GM12878 (cell line): ENCODE data around the gene METTL1. TPM values are rescaled to one million over a fixed set of nuclear protein-coding genes. Genes with fewer than 3 reads are reported as not detected.

Experiments
- BACH1 ChIP-seq: fragments of 450-650 bp; IDR thresholded peaks from 2 replicates; pipeline ENCODE4 v1.6.1; 2017; ENCODE audit warnings: mild to moderate bottlenecking, borderline replicate concordance
- CBX3 ChIP-seq: fragments of 200-600 bp; sonication (generic); IDR thresholded peaks from 2 replicates; pipeline ENCODE4 v1.6.1; 2016; ENCODE audit warnings: low read depth, borderline replicate concordance
- CBX5 ChIP-seq: sonication (generic); IDR thresholded peaks from 2 replicates; pipeline ENCODE4 v1.6.1; 2016; ENCODE audit warnings: low read depth, moderate library complexity, mild to moderate bottlenecking, inconsistent platforms
- CHD1 ChIP-seq: IDR thresholded peaks from 2 replicates; pipeline ENCODE4 v1.6.1; 2012; ENCODE audit warnings: low read depth, low read length, improper control_type of control experiment
- IKZF2 ChIP-seq, 2 experiments: fragments of 450-650 bp; IDR thresholded peaks; 2 replicates each; pipeline ENCODE4 v1.6.1; 2017; ENCODE audit warnings: mild to moderate bottlenecking in 2 of 2, moderate library complexity in 2 of 2
- NR2F1 ChIP-seq: fragments of 450-650 bp; conservative IDR thresholded peaks from 2 replicates; pipeline ENCODE4 v1.6.1; 2017; ENCODE audit warnings: mild to moderate bottlenecking
- RB1 ChIP-seq: fragments of 450-650 bp; formaldehyde crosslinking; IDR thresholded peaks from 2 replicates; pipeline ENCODE4 v1.6.1; 2017; ENCODE audit warnings: mild to moderate bottlenecking, borderline replicate concordance
- RFX5 ChIP-seq: IDR thresholded peaks from 2 replicates; pipeline ENCODE4 v1.6.1; 2011; ENCODE audit warnings: low read depth, low read length, improper control_type of control experiment
- SIX5 ChIP-seq: IDR thresholded peaks from 2 replicates; pipeline ENCODE4 v1.6.1; 2011; ENCODE audit warnings: mild to moderate bottlenecking, low read depth, low read length, moderate library complexity; ENCODE audit not compliant: severe bottlenecking
- SMAD5 ChIP-seq: IDR thresholded peaks from 2 replicates; pipeline ENCODE4 v1.6.1; 2016; ENCODE audit warnings: antibody characterized with exemption, low read depth
- SP1 ChIP-seq: IDR thresholded peaks from one replicate; pipeline ENCODE4 v1.6.1; 2011; ENCODE audit warnings: low read depth, low read length
- TCF12 ChIP-seq: IDR thresholded peaks from 2 replicates; pipeline ENCODE4 v1.6.1; 2011; ENCODE audit warnings: low read depth, mild to moderate bottlenecking, low read length
- polyA plus RNA-seq, 11 experiments: library from polyadenylated mRNA; depleted of rRNA in 4 of 11; unstranded in 6 of 11; stranded (reverse) in 5 of 11; fragments of >200 nt; fragmentation: Nextera tagmentation in 4 of 11; fragmentation: Illumina TruSeq in 1 of 11; extraction: Ambion mirVana in 4 of 11; extraction: Trizol in 1 of 11; gene quantifications; 1 replicate in 1 of 11; 2 replicates in 10 of 11; pipeline versions ENCODE4 v1.2.1 to v1.2.3, GENCODE V29; 2011 to 2016; ENCODE audit warnings: inconsistent platforms in 2 of 11, missing spikeins in 2 of 11, low read depth in 1 of 11
- total RNA-seq, 4 experiments: library from RNA; depleted of rRNA in 3 of 4; stranded (reverse); fragments of >200 nt in 3 of 4; fragmentation: Illumina TruSeq in 1 of 4; extraction: Trizol in 1 of 4; gene quantifications; 2 replicates each; pipeline versions ENCODE4 v1.2.1 to v1.2.3, GENCODE V29; 2013 to 2021
- TF ChIP-seq, protein P1 (sequence below): fragments of 450-650 bp; IDR thresholded peaks from 2 replicates; pipeline ENCODE4 v1.6.1; 2018; ENCODE audit warnings: mild to moderate bottlenecking, low read depth, moderate library complexity; ENCODE audit not compliant: partially characterized antibody
- TF ChIP-seq, protein P2 (sequence below): fragments of 450-650 bp; formaldehyde crosslinking; IDR thresholded peaks from 2 replicates; pipeline ENCODE4 v1.4.0; 2022; ENCODE audit warnings: mild to moderate bottlenecking, moderate library complexity
- TF ChIP-seq, protein P3 (sequence below): fragments of 450-650 bp; IDR thresholded peaks from 2 replicates; pipeline ENCODE4 v1.6.1; 2016; ENCODE audit warnings: mild to moderate bottlenecking
- TF ChIP-seq, protein P4 (sequence below): fragments of 150-350 bp; IDR thresholded peaks from 2 replicates; pipeline ENCODE4 v1.6.1; 2016; ENCODE audit warnings: low read depth, low read length
- TF ChIP-seq, protein P5 (sequence below): fragments of 450-650 bp; IDR thresholded peaks from 2 replicates; pipeline ENCODE4 v1.6.1; 2016; ENCODE audit warnings: mild to moderate bottlenecking

Gene METTL1
- total and polyA plus RNA-seq, 10 of the 15 experiments (the other 5 are each of a cell fraction or from before 2014, with no cell fraction given), result 11.3 to 44.3 (median 30.6) TPM

DNA sequence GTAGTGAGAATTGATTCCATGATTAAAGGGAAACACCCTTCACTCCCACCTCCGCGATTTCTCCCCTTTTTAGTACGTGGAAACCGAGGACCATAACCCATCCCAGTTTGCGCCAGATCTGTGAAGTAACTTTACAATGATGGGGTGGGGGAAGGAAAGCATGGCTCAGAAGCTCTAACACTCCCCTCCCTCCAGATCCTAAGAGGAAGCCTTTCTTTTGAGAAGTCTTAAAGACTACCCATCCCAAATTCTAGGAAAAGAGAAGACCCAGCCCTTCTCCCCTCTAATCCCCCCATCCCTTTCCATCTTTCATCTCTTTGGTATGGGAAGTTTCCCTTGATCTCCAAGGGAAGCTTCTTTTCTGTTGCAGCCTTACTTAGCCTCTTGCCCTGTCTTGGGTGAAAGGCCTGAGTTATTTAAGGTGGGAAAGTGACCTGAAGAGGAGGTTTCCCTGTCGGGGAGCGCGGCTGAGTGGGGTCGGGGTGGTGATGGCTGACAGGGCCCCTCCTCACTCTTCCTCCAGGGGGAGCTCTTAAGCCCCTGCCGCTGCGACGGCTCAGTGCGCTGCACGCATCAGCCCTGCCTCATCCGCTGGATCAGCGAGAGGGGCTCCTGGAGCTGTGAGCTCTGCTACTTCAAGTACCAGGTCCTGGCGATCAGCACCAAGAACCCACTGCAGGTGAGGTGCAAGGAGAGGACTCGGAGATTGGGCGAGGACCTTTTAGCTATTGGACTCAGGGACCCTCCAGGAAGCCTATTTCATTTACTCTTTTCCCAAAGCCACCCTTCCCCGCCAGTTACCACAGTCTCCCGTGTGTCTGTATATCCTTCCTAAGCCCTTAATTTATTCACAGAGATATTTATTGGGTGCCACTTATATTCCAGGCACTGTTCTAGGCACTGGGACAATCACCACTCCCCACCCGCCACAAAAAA, 15.2 kb downstream of the METTL1 start (continued):
- TF ChIP-seq SP1, result no peak
- TF ChIP-seq, protein P1, sequence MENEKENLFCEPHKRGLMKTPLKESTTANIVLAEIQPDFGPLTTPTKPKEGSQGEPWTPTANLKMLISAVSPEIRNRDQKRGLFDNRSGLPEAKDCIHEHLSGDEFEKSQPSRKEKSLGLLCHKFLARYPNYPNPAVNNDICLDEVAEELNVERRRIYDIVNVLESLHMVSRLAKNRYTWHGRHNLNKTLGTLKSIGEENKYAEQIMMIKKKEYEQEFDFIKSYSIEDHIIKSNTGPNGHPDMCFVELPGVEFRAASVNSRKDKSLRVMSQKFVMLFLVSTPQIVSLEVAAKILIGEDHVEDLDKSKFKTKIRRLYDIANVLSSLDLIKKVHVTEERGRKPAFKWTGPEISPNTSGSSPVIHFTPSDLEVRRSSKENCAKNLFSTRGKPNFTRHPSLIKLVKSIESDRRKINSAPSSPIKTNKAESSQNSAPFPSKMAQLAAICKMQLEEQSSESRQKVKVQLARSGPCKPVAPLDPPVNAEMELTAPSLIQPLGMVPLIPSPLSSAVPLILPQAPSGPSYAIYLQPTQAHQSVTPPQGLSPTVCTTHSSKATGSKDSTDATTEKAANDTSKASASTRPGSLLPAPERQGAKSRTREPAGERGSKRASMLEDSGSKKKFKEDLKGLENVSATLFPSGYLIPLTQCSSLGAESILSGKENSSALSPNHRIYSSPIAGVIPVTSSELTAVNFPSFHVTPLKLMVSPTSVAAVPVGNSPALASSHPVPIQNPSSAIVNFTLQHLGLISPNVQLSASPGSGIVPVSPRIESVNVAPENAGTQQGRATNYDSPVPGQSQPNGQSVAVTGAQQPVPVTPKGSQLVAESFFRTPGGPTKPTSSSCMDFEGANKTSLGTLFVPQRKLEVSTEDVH, result no peak
- TF ChIP-seq, protein P2, sequence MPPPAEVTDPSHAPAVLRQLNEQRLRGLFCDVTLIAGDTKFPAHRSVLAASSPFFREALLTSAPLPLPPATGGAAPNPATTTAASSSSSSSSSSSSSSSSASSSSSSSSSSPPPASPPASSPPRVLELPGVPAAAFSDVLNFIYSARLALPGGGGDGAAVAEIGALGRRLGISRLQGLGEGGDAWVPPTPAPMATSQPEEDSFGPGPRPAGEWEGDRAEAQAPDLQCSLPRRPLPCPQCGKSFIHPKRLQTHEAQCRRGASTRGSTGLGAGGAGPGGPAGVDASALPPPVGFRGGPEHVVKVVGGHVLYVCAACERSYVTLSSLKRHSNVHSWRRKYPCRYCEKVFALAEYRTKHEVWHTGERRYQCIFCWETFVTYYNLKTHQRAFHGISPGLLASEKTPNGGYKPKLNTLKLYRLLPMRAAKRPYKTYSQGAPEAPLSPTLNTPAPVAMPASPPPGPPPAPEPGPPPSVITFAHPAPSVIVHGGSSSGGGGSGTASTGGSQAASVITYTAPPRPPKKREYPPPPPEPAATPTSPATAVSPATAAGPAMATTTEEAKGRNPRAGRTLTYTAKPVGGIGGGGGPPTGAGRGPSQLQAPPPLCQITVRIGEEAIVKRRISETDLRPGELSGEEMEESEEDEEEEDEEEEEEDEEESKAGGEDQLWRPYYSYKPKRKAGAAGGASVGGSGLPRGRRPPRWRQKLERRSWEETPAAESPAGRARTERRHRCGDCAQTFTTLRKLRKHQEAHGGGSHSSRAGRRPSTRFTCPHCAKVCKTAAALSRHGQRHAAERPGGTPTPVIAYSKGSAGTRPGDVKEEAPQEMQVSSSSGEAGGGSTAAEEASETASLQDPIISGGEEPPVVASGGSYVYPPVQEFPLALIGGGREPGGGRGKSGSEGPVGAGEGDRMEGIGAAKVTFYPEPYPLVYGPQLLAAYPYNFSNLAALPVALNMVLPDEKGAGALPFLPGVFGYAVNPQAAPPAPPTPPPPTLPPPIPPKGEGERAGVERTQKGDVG, result no peak
- TF ChIP-seq CBX5, result no peak
- no peak for TF ChIP-seq SMAD5
- TF ChIP-seq RFX5, result no peak
- TF ChIP-seq, protein P3, sequence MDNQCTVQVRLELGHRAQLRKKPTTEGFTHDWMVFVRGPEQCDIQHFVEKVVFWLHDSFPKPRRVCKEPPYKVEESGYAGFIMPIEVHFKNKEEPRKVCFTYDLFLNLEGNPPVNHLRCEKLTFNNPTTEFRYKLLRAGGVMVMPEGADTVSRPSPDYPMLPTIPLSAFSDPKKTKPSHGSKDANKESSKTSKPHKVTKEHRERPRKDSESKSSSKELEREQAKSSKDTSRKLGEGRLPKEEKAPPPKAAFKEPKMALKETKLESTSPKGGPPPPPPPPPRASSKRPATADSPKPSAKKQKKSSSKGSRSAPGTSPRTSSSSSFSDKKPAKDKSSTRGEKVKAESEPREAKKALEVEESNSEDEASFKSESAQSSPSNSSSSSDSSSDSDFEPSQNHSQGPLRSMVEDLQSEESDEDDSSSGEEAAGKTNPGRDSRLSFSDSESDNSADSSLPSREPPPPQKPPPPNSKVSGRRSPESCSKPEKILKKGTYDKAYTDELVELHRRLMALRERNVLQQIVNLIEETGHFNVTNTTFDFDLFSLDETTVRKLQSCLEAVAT, result 0 out of 2 replicates have a peak, but pooled peaks have one; percentile 18
- TF ChIP-seq, protein P4, sequence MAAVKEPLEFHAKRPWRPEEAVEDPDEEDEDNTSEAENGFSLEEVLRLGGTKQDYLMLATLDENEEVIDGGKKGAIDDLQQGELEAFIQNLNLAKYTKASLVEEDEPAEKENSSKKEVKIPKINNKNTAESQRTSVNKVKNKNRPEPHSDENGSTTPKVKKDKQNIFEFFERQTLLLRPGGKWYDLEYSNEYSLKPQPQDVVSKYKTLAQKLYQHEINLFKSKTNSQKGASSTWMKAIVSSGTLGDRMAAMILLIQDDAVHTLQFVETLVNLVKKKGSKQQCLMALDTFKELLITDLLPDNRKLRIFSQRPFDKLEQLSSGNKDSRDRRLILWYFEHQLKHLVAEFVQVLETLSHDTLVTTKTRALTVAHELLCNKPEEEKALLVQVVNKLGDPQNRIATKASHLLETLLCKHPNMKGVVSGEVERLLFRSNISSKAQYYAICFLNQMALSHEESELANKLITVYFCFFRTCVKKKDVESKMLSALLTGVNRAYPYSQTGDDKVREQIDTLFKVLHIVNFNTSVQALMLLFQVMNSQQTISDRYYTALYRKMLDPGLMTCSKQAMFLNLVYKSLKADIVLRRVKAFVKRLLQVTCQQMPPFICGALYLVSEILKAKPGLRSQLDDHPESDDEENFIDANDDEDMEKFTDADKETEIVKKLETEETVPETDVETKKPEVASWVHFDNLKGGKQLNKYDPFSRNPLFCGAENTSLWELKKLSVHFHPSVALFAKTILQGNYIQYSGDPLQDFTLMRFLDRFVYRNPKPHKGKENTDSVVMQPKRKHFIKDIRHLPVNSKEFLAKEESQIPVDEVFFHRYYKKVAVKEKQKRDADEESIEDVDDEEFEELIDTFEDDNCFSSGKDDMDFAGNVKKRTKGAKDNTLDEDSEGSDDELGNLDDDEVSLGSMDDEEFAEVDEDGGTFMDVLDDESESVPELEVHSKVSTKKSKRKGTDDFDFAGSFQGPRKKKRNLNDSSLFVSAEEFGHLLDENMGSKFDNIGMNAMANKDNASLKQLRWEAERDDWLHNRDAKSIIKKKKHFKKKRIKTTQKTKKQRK, result no peak
- no peak for TF ChIP-seq CHD1
- no peak for TF ChIP-seq TCF12
- TF ChIP-seq RB1, result 0 out of 2 replicates have a peak, but pooled peaks have one; percentile 28
- TF ChIP-seq BACH1, result peak; percentile 38; the same call in 1 of the 2 replicates
- peak in 1 of 2 experiments; percentile 22; a peak in 1 of 4 replicates for TF ChIP-seq IKZF2 (IDR thresholded peaks at IDR 0.05)
- no peak for TF ChIP-seq SIX5
- 0 out of 2 replicates have a peak, but pooled peaks have one; percentile 14 for TF ChIP-seq NR2F1
- TF ChIP-seq, protein P5, sequence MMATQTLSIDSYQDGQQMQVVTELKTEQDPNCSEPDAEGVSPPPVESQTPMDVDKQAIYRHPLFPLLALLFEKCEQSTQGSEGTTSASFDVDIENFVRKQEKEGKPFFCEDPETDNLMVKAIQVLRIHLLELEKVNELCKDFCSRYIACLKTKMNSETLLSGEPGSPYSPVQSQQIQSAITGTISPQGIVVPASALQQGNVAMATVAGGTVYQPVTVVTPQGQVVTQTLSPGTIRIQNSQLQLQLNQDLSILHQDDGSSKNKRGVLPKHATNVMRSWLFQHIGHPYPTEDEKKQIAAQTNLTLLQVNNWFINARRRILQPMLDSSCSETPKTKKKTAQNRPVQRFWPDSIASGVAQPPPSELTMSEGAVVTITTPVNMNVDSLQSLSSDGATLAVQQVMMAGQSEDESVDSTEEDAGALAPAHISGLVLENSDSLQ, result peak; percentile 72
- TF ChIP-seq CBX3, result no peak
